ENCODE data around the gene TBC1D7.

TBC1D7 gene

GRCh38 chr6:13272131-13273046 is 55.9 kb downstream of the TBC1D7 start:
- no peak for DNase-seq (ENCODE audit: low read depth in 2 of 2)

- DNase-seq (ENCODE audit: low read depth in 2 of 2) = no peak
Observed at GRCh38 chr6:13268913-13269518, 59.3 kb downstream of the TBC1D7 start.

GRCh38 chr6:13267142-13267651 is 61.1 kb downstream of the TBC1D7 start:
- no peak for DNase-seq (ENCODE audit: low read depth in 2 of 2)

- DNase-seq (ENCODE audit: low read depth in 2 of 2) = no peak
Observed at GRCh38 chr6:13263669-13264068, 64.7 kb downstream of the TBC1D7 start.

- DNase-seq (ENCODE audit: low read depth in 2 of 2) = no peak
Observed at GRCh38 chr6:13262302-13263230, 65.8 kb downstream of the TBC1D7 start.

GRCh38 chr6:13261464-13261994 is 66.8 kb downstream of the TBC1D7 start:
- DNase-seq (ENCODE audit: low read depth in 2 of 2) = no peak

GRCh38 chr6:13260831-13261230 is 67.5 kb downstream of the TBC1D7 start:
- no peak for DNase-seq (ENCODE audit: low read depth in 2 of 2)

- DNase-seq (ENCODE audit: low read depth in 2 of 2) = no peak
Observed at GRCh38 chr6:13260101-13260598, 68.2 kb downstream of the TBC1D7 start.

GRCh38 chr6:13259393-13259792 is 68.9 kb downstream of the TBC1D7 start:
- no peak for DNase-seq (ENCODE audit: low read depth in 2 of 2)

- no peak for DNase-seq (ENCODE audit: low read depth in 2 of 2)
Observed at GRCh38 chr6:13256266-13257001, 71.9 kb downstream of the TBC1D7 start.
